H1 (cell line): Measurements from ENCODE around the gene PAWR.

ENCODE experiments used
- CREB1 ChIP-seq: IDR thresholded peaks from 2 replicates; pipeline ENCODE4 v1.6.1; 2012; ENCODE audit warnings: inconsistent platforms
- EP300 ChIP-seq, 2 experiments: IDR thresholded peaks; 1 replicate in 1 of 2; 2 replicates in 1 of 2; pipeline ENCODE4 v1.6.1; 2011 to 2012; ENCODE audit warnings: low read depth in 2 of 2, low read length in 2 of 2, mild to moderate bottlenecking in 2 of 2, borderline replicate concordance in 1 of 2, inconsistent platforms in 1 of 2, moderate library complexity in 1 of 2
- EZH2 ChIP-seq: fragments of 200-600 bp; sonication (generic); IDR thresholded peaks from 2 replicates; pipeline ENCODE4 v1.7.1; 2012; ENCODE audit warnings: low read depth, mild to moderate bottlenecking, moderate library complexity, low read length, inconsistent platforms; ENCODE audit not compliant: severe bottlenecking
- MAFK ChIP-seq: IDR thresholded peaks from 2 replicates; pipeline ENCODE4 v1.6.1; 2012; ENCODE audit warnings: low read depth, mild to moderate bottlenecking, improper control_type of control experiment, low read length
- NANOG ChIP-seq: IDR thresholded peaks from 2 replicates; pipeline ENCODE4 v1.6.1; 2011; ENCODE audit warnings: low read length, low read depth, mild to moderate bottlenecking, inconsistent platforms; ENCODE audit not compliant: insufficient read depth, poor library complexity, severe bottlenecking
- NRF1 ChIP-seq: IDR thresholded peaks from 2 replicates; pipeline ENCODE4 v1.6.1; 2011; ENCODE audit warnings: mild to moderate bottlenecking, low read depth, low read length, improper control_type of control experiment
- POLR2A ChIP-seq, 2 experiments: IDR thresholded peaks; 1 replicate in 1 of 2; 2 replicates in 1 of 2; pipeline ENCODE4 v1.6.1; 2011; ENCODE audit warnings: low read depth in 2 of 2, low read length in 2 of 2, mild to moderate bottlenecking in 2 of 2; ENCODE audit errors: control extremely low read depth in 1 of 2
- SP1 ChIP-seq: IDR thresholded peaks from 2 replicates; pipeline ENCODE4 v1.6.1; 2011; ENCODE audit warnings: low read depth, low read length
- TBP ChIP-seq: IDR thresholded peaks from 2 replicates; pipeline ENCODE4 v1.6.1; 2011; ENCODE audit warnings: low read depth, low read length, improper control_type of control experiment
- TF ChIP-seq, protein P1 (sequence below), 3 experiments: IDR thresholded peaks; 1 replicate in 2 of 3; 2 replicates in 1 of 3; pipeline versions ENCODE4 v1.5.1 to v1.6.1; 2011; ENCODE audit warnings: low read length in 3 of 3, mild to moderate bottlenecking in 3 of 3, inconsistent platforms in 2 of 3, low read depth in 1 of 3, moderate library complexity in 1 of 3; ENCODE audit not compliant: insufficient read depth in 1 of 3; ENCODE audit errors: control extremely low read depth in 1 of 3
- TF ChIP-seq, protein P2 (sequence below): IDR thresholded peaks from 2 replicates; pipeline ENCODE4 v1.6.1; 2011; ENCODE audit warnings: low read length, improper control_type of control experiment

DNA sequence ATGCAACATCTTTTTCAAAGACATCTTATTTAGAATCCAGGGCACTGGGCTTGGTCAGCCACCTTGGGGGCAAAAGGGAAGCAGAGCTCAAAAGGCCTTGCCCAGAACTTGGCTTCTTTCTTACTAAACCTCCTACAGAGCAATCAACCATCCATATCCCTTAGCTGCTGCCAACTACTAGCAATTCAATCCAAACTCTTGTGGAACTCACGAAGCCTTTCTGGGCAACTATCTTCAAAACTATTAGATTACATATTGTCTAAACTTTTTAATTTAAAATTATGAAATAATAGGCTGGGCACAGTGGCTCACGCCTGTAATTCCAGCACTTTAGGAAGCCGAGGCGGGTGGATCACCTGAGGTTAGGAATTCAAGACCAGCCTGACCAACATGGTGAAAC is 95.5 kb downstream of the PAWR start:
- TF ChIP-seq EP300 (IDR thresholded peaks at IDR 0.05; ENCODE audit: borderline replicate concordance in 1 of 2, low read depth in 2 of 2, low read length in 2 of 2) (no peak), NRF1 (no peak), SP1 (no peak), MAFK (no peak), NANOG (no peak), EZH2 (no peak), CREB1 (no peak), TBP (no peak), POLR2A (IDR thresholded peaks at IDR 0.05; ENCODE audit: control extremely low read depth in 1 of 2, low read depth in 2 of 2, low read length in 2 of 2) (no peak)
- TF ChIP-seq, protein P1, sequence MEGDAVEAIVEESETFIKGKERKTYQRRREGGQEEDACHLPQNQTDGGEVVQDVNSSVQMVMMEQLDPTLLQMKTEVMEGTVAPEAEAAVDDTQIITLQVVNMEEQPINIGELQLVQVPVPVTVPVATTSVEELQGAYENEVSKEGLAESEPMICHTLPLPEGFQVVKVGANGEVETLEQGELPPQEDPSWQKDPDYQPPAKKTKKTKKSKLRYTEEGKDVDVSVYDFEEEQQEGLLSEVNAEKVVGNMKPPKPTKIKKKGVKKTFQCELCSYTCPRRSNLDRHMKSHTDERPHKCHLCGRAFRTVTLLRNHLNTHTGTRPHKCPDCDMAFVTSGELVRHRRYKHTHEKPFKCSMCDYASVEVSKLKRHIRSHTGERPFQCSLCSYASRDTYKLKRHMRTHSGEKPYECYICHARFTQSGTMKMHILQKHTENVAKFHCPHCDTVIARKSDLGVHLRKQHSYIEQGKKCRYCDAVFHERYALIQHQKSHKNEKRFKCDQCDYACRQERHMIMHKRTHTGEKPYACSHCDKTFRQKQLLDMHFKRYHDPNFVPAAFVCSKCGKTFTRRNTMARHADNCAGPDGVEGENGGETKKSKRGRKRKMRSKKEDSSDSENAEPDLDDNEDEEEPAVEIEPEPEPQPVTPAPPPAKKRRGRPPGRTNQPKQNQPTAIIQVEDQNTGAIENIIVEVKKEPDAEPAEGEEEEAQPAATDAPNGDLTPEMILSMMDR (IDR thresholded peaks at IDR 0.05; ENCODE audit: control extremely low read depth in 1 of 3, insufficient read depth in 1 of 3, low read depth in 1 of 3, low read length in 3 of 3) = no peak
- TF ChIP-seq, protein P2, sequence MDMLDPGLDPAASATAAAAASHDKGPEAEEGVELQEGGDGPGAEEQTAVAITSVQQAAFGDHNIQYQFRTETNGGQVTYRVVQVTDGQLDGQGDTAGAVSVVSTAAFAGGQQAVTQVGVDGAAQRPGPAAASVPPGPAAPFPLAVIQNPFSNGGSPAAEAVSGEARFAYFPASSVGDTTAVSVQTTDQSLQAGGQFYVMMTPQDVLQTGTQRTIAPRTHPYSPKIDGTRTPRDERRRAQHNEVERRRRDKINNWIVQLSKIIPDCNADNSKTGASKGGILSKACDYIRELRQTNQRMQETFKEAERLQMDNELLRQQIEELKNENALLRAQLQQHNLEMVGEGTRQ = no peak
